22Rv1 (cell line): ENCODE results near the gene FAM89A.
"Not testable (repeated sequence)": the region's sequence is repeated elsewhere in the genome, so short reads cannot be mapped to it uniquely, and the experiment has no call there.

Experiments used
- H3K27ac ChIP-seq: fragments of 450-650 bp; 2 replicates; pipeline ENCODE4 v1.5.1; 2017
- CTCF ChIP-seq: fragments of 450-650 bp; IDR thresholded peaks from 2 replicates; pipeline ENCODE4 v1.5.1; 2017; ENCODE audit warnings: mild to moderate bottlenecking
- ZFX ChIP-seq: fragments of 450-650 bp; IDR thresholded peaks from 2 replicates; pipeline ENCODE4 v1.6.1; 2017; ENCODE audit warnings: antibody characterized with exemption, borderline replicate concordance

Gene FAM89A

GRCh38 chr1:231057410-231057809 is 17.4 kb upstream of the FAM89A start:
- no peak for TF ChIP-seq ZFX
- no peak for TF ChIP-seq CTCF
- no peak overlapping the region for H3K27ac ChIP-seq

GRCh38 chr1:231055271-231055670 is 15.2 kb upstream of the FAM89A start:
- H3K27ac ChIP-seq: no peak overlapping the region
- TF ChIP-seq CTCF (no peak), ZFX (no peak)

DNA sequence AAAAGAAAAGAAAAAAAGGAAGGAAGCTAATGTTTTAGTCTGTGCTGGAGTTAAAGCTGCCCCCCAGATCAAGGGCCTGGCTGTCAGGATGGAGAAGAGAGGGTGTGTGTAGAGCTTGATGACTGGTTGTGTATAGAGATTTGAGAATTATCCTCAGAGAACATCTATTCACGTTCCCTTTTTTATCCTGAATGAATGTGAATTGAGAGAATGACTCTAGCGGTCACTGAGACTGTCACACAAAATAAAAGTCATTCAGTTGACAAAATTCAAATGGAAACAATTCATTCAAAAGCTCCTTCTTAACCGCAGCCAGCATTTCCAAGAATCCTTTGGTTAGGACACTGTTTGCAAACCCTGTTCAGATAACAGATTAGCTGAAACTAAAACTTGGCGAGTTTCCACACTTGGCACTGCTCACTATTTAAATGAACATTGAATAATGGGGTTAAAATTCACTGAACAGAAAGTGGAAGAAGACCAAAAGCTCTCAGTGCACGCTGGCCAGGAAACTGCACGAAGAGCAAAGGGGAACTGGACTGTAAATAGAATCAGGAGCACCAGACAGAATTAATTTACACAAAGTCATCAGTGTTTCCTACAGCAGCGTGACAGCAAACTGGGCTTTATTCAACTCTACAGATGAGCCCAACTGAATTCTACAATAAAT is 13.6 kb upstream of the FAM89A start:
- no peak overlapping the region for H3K27ac ChIP-seq
- no peak for TF ChIP-seq ZFX
- no peak for TF ChIP-seq CTCF

DNA sequence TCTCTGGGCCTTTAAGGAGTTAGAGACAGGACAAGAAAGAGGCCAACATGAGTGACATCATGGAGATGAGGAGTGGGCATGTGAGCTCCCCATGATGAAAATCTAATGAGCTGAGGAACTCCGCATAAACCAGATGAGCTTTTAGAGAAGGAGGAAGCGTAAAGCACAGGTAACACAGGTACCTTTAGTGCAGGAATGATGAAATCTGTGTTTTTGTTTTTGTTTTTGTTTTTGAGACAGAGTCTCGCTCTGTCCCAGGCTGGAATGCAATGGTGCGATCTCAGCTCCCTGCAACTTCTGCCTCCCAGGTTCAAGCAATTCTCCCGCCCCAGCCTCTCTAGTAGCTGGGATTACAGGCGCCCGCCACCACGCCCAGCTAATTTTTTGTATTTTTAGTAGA is 12.7 kb upstream of the FAM89A start:
- H3K27ac ChIP-seq: no peak overlapping the region
- TF ChIP-seq ZFX: no peak
- TF ChIP-seq CTCF: no peak

DNA sequence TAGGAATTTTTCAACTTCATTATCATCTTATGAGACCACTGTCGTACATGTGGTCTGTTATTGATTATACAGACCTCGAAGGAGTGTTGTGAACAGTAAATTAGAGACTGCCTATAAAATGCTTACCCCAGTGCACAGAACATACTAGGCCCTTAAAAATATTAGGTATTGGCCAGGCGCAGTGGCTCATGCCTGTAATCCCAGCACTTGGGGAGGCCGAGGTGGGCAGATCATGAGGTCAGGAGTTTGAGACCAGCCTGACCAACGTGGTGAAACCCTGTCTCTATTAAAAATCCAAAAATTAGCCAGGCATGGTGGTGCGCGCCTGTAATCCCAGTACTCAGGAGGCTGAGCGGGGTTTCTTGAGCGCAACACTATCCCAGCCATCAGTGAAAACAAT is 10.9 kb upstream of the FAM89A start:
- not testable (repeated sequence) for H3K27ac ChIP-seq

- H3K27ac ChIP-seq: no peak overlapping the region
- TF ChIP-seq ZFX (no peak), CTCF (no peak)
Observed at GRCh38 chr1:231050395-231050794, 10.3 kb upstream of the FAM89A start.

- TF ChIP-seq ZFX: no peak
- TF ChIP-seq CTCF: no peak
- no peak overlapping the region for H3K27ac ChIP-seq
Observed at GRCh38 chr1:231049121-231049979, 9.3 kb upstream of the FAM89A start.

DNA sequence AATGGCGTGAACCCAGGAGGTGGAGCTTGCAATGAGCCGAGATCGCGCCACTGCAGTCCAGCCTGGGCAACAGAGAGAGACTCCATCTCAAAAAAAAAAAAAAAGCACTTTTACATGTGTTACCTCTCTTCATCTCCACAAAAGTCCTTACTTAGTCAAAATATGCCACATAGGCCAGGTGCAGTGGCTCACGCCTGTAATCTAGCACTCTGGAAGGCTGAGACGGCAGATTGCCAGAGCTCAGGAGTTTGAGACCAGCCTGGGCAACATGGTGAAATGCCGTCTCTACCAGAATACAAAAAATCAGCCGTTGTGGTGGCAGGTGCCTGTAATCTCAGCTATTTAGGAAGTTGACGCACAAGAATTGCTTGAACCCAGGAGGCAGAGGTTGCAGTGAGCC is 8.4 kb upstream of the FAM89A start:
- not testable (repeated sequence) for H3K27ac ChIP-seq

DNA sequence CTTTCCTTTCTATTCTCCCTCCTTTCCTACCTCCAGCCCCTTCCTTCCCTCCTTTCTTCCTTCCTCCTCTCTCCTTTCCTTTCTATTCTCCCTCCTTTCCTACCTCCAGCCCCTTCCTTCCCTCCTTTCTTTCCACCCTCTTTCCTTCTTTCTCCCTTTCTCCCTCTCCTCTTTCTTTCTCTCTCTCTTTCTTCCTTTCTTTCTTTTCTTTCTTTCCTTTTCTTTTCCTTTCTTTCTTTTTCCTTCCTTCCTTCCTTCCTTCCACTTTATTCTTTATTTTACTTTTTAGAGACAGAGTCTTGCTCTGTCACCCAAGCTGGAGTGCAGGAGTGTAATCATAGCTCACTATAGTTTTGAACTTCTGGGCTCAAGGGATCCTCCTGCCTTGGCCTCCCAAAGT is 7.5 kb upstream of the FAM89A start:
- not testable (repeated sequence) for H3K27ac ChIP-seq
